SK-N-SH treated with all-trans-retinoic acid at 6 μM for 48 hours (cell line): Measurements from ENCODE around the gene POLD2.

ENCODE experiments used
- BACH2 ChIP-seq: fragments of 250-450 bp; sonication (Bioruptor Pico); IDR thresholded peaks from 2 replicates; pipeline ENCODE4 v1.9.0; 2021; ENCODE audit warnings: mild to moderate bottlenecking, borderline replicate concordance
- PATZ1 ChIP-seq: fragments of 250-450 bp; sonication (Bioruptor Pico); IDR thresholded peaks from 2 replicates; pipeline ENCODE4 v1.8.0; 2020; ENCODE audit warnings: mild to moderate bottlenecking, moderate library complexity, borderline replicate concordance
- RARB ChIP-seq: fragments of 250-450 bp; sonication (Bioruptor Pico); IDR thresholded peaks from 2 replicates; pipeline ENCODE4 v1.8.0; 2021; ENCODE audit warnings: mild to moderate bottlenecking, moderate library complexity
- TCF4 ChIP-seq: fragments of 250-450 bp; sonication (Bioruptor Pico); IDR thresholded peaks from 2 replicates; pipeline ENCODE4 v1.8.0; 2021; ENCODE audit warnings: mild to moderate bottlenecking, moderate library complexity, borderline replicate concordance
- TOX ChIP-seq: fragments of 250-450 bp; sonication (Bioruptor Pico); IDR thresholded peaks from 2 replicates; pipeline ENCODE4 v1.8.0; 2021; ENCODE audit warnings: mild to moderate bottlenecking, moderate library complexity, borderline replicate concordance
- ZFP30 ChIP-seq: fragments of 450-650 bp; formaldehyde crosslinking; IDR thresholded peaks from 2 replicates; pipeline ENCODE4 v1.5.0; 2022; ENCODE audit warnings: mild to moderate bottlenecking, moderate library complexity

- TF ChIP-seq TOX (CRISPR knock-in tag) (no peak), TCF4 (CRISPR knock-in tag) (no peak), BACH2 (CRISPR knock-in tag) (no peak), ZFP30 (CRISPR knock-in tag) (no peak), RARB (no peak), PATZ1 (CRISPR knock-in tag) (no peak)
Observed at GRCh38 chr7:44101966-44102845, 21.1 kb downstream of the POLD2 start.
